SU-DHL-6 (cell line): ENCODE results near the gene EYA2.

Experiments
- CTCF ChIP-seq: fragments of 200-600 bp; sonication (generic); IDR thresholded peaks from one replicate; pipeline ENCODE4 v1.5.1; 2017; ENCODE audit warnings: antibody characterized with exemption, mild to moderate bottlenecking, low read length, moderate library complexity; ENCODE audit not compliant: insufficient read depth, poor library complexity, severe bottlenecking
- EZH2phosphoT487 ChIP-seq: fragments of 200-600 bp; sonication (generic), shearing (Covaris generic); conservative IDR thresholded peaks from 2 replicates; pipeline ENCODE4 v1.6.1; 2018; ENCODE audit warnings: mild to moderate bottlenecking, antibody characterized with exemption, low read length, moderate library complexity, mixed read lengths

GRCh38 chr20:46999801-47000465 is 105.3 kb downstream of the EYA2 start:
- TF ChIP-seq CTCF (no peak), EZH2phosphoT487 (no peak)
